Activated naive CD4-positive, alpha-beta T cell treated with anti-CD3 and anti-CD28 coated beads, Interleukin-2, amount 10 ng/mL, durations not matched to agents 7 days and 5 days (primary cell): Measurements from ENCODE around the gene CEP164.

Source experiments
- CTCF ChIA-PET: fragments of 350-600 bp; sonication (Branson Sonifier 250); formaldehyde crosslinking; loops from one replicate; lab custom pipeline; 2021; ENCODE audit warnings: antibody characterized with exemption; lab: Charles Lee
- DNase-seq: peaks from one replicate; pipeline ENCODE4 v3.0.0-alpha.2; 2020
- H3K27ac Mint-ChIP-seq: one replicate; pipeline ENCODE4 v1.8.0; 2021; ENCODE audit warnings: mild to moderate bottlenecking, moderate library complexity, mixed read lengths
- H3K27me3 Mint-ChIP-seq: one replicate; pipeline ENCODE4 v1.8.0; 2021; ENCODE audit warnings: mild to moderate bottlenecking, mixed read lengths
- H3K36me3 Mint-ChIP-seq: one replicate; pipeline ENCODE4 v1.8.0; 2021; ENCODE audit warnings: mixed read lengths
- H3K4me1 Mint-ChIP-seq: one replicate; pipeline ENCODE4 v1.8.0; 2021; ENCODE audit warnings: mixed read lengths
- H3K4me3 Mint-ChIP-seq: one replicate; pipeline ENCODE4 v1.8.0; 2021; ENCODE audit warnings: mild to moderate bottlenecking, moderate library complexity, mixed read lengths
- H3K9me3 Mint-ChIP-seq: one replicate; pipeline ENCODE4 v1.8.0; 2021; ENCODE audit warnings: mixed read lengths

CEP164 gene

GRCh38 chr11:117298195-117298594 lies 29.5 kb upstream of the CEP164 start:
- no peak overlapping the region for H3K4me3 Mint-ChIP-seq
- CTCF ChIA-PET: no interaction called here
- no peak for DNase-seq
- H3K9me3 Mint-ChIP-seq: no peaks in the 10 kb centered on the region
- H3K27ac Mint-ChIP-seq: no peak overlapping the region
- H3K36me3 Mint-ChIP-seq: no peaks in the 10 kb centered on the region
- H3K27me3 Mint-ChIP-seq: peaks cover under 1% of the 10 kb centered on the region
- H3K4me1 Mint-ChIP-seq: no peaks in the 10 kb centered on the region

- no peaks in the 10 kb centered on the region for H3K36me3 Mint-ChIP-seq
- no peak for DNase-seq
- CTCF ChIA-PET: no interaction called here
- H3K4me3 Mint-ChIP-seq: no peak overlapping the region
- no peaks in the 10 kb centered on the region for H3K4me1 Mint-ChIP-seq
- H3K9me3 Mint-ChIP-seq: no peaks in the 10 kb centered on the region
- no peak overlapping the region for H3K27ac Mint-ChIP-seq
- H3K27me3 Mint-ChIP-seq: peaks cover 3% of the 10 kb centered on the region
These were observed 28.0 kb upstream of the CEP164 start for GRCh38 chr11:117299351-117300282.

- Mint-ChIP-seq H3K36me3 (no peaks in the 10 kb centered on the region), H3K27me3 (peaks cover 3% of the 10 kb centered on the region), H3K27ac (no peak overlapping the region), H3K9me3 (no peaks in the 10 kb centered on the region), H3K4me3 (no peak overlapping the region), H3K4me1 (no peaks in the 10 kb centered on the region)
- CTCF ChIA-PET: no interaction called here
- DNase-seq: no peak
These were observed 27.4 kb upstream of the CEP164 start for GRCh38 chr11:117300283-117300663.

GRCh38 chr11:117300773-117301172 lies 26.9 kb upstream of the CEP164 start:
- Mint-ChIP-seq H3K27me3 (peaks cover 3% of the 10 kb centered on the region), H3K4me1 (no peaks in the 10 kb centered on the region), H3K27ac (no peak overlapping the region), H3K9me3 (no peaks in the 10 kb centered on the region), H3K4me3 (no peak overlapping the region), H3K36me3 (no peaks in the 10 kb centered on the region)
- no peak for DNase-seq
- CTCF ChIA-PET: no interaction called here

GRCh38 chr11:117302228-117302627 lies 25.4 kb upstream of the CEP164 start:
- no peak for DNase-seq
- no peaks in the 10 kb centered on the region for H3K36me3 Mint-ChIP-seq
- no peak overlapping the region for H3K4me3 Mint-ChIP-seq
- no peaks in the 10 kb centered on the region for H3K9me3 Mint-ChIP-seq
- no peak overlapping the region for H3K27ac Mint-ChIP-seq
- CTCF ChIA-PET: no interaction called here
- no peaks in the 10 kb centered on the region for H3K4me1 Mint-ChIP-seq
- peaks cover 11% of the 10 kb centered on the region for H3K27me3 Mint-ChIP-seq

GRCh38 chr11:117303101-117303500 lies 24.6 kb upstream of the CEP164 start:
- Mint-ChIP-seq H3K9me3 (no peaks in the 10 kb centered on the region), H3K36me3 (no peaks in the 10 kb centered on the region), H3K27ac (no peak overlapping the region), H3K27me3 (peaks cover 19% of the 10 kb centered on the region), H3K4me3 (no peak overlapping the region), H3K4me1 (peaks cover 2% of the 10 kb centered on the region)
- DNase-seq: no peak
- CTCF ChIA-PET: no interaction called here

GRCh38 chr11:117303646-117304315 lies 23.9 kb upstream of the CEP164 start:
- Mint-ChIP-seq H3K27me3 (peaks cover 22% of the 10 kb centered on the region), H3K36me3 (no peaks in the 10 kb centered on the region), H3K9me3 (no peaks in the 10 kb centered on the region), H3K4me3 (no peak overlapping the region), H3K27ac (no peak overlapping the region), H3K4me1 (peaks cover 3% of the 10 kb centered on the region)
- no peak for DNase-seq
- CTCF ChIA-PET: no interaction called here

GRCh38 chr11:117305145-117305544 lies 22.5 kb upstream of the CEP164 start:
- H3K36me3 Mint-ChIP-seq: no peaks in the 10 kb centered on the region
- no peak for DNase-seq
- H3K27me3 Mint-ChIP-seq: peaks cover 26% of the 10 kb centered on the region
- H3K4me1 Mint-ChIP-seq: peaks cover 3% of the 10 kb centered on the region
- CTCF ChIA-PET: no interaction called here
- no peak overlapping the region for H3K27ac Mint-ChIP-seq
- no peak overlapping the region for H3K4me3 Mint-ChIP-seq
- H3K9me3 Mint-ChIP-seq: no peaks in the 10 kb centered on the region

GRCh38 chr11:117309310-117309709 lies 18.3 kb upstream of the CEP164 start:
- Mint-ChIP-seq H3K4me3 (no peak overlapping the region), H3K36me3 (no peaks in the 10 kb centered on the region), H3K27me3 (peaks cover 53% of the 10 kb centered on the region), H3K4me1 (peaks cover 3% of the 10 kb centered on the region), H3K9me3 (no peaks in the 10 kb centered on the region), H3K27ac (no peak overlapping the region)
- DNase-seq: no peak
- CTCF ChIA-PET: interaction anchor here (0.9 kb wide), 1 partner anchor 15 kb away, joined by 3 read pairs; no protein-coding TSS in a partner anchor

GRCh38 chr11:117313091-117313490 lies 14.6 kb upstream of the CEP164 start:
- Mint-ChIP-seq H3K9me3 (no peaks in the 10 kb centered on the region), H3K4me1 (peaks cover 11% of the 10 kb centered on the region), H3K4me3 (no peak overlapping the region), H3K36me3 (no peaks in the 10 kb centered on the region), H3K27ac (no peak overlapping the region), H3K27me3 (peaks cover 74% of the 10 kb centered on the region)
- DNase-seq: no peak
- CTCF ChIA-PET: no interaction called here

- DNase-seq: no peak
- CTCF ChIA-PET: interaction anchor here (1.6 kb wide), 1 partner anchor 14 kb away, joined by 4 read pairs; the partner anchor contains the start of gene CEP164
- peaks cover 76% of the 10 kb centered on the region for H3K27me3 Mint-ChIP-seq
- H3K36me3 Mint-ChIP-seq: no peaks in the 10 kb centered on the region
- H3K4me1 Mint-ChIP-seq: peaks cover 9% of the 10 kb centered on the region
- no peak overlapping the region for H3K4me3 Mint-ChIP-seq
- H3K9me3 Mint-ChIP-seq: no peaks in the 10 kb centered on the region
- H3K27ac Mint-ChIP-seq: no peak overlapping the region
These were observed 13.6 kb upstream of the CEP164 start for GRCh38 chr11:117313828-117314768.

- Mint-ChIP-seq H3K9me3 (no peaks in the 10 kb centered on the region), H3K27ac (no peak overlapping the region), H3K27me3 (peaks cover 74% of the 10 kb centered on the region), H3K36me3 (no peaks in the 10 kb centered on the region), H3K4me3 (peak overlapping the region; percentile 46), H3K4me1 (peaks cover 9% of the 10 kb centered on the region)
- CTCF ChIA-PET: interaction anchor here (1.6 kb wide), 1 partner anchor 13 kb away, joined by 4 read pairs; the partner anchor contains the start of gene CEP164
- DNase-seq: no peak
These were observed 12.8 kb upstream of the CEP164 start for GRCh38 chr11:117314840-117315239.

GRCh38 chr11:117315285-117316196 lies 12.1 kb upstream of the CEP164 start:
- peak overlapping the region; percentile 64 for H3K4me3 Mint-ChIP-seq
- no peaks in the 10 kb centered on the region for H3K36me3 Mint-ChIP-seq
- H3K27ac Mint-ChIP-seq: no peak overlapping the region
- no peak for DNase-seq
- peaks cover 72% of the 10 kb centered on the region for H3K27me3 Mint-ChIP-seq
- CTCF ChIA-PET: interaction anchor here (1.6 to 1.7 kb wide), 2 partner anchors 13 to 16 kb away, joined by 3 to 4 read pairs; partner anchors contain the start of gene CEP164
- no peaks in the 10 kb centered on the region for H3K9me3 Mint-ChIP-seq
- peaks cover 9% of the 10 kb centered on the region for H3K4me1 Mint-ChIP-seq
